ENCODE data around the gene PI4KB. TPM values are rescaled to one million over a fixed set of nuclear protein-coding genes. Genes with fewer than 3 reads are reported as not detected.

The PI4KB gene
- total RNA-seq, 1 experiment from 2014 or later, result 52.7 TPM

DNA sequence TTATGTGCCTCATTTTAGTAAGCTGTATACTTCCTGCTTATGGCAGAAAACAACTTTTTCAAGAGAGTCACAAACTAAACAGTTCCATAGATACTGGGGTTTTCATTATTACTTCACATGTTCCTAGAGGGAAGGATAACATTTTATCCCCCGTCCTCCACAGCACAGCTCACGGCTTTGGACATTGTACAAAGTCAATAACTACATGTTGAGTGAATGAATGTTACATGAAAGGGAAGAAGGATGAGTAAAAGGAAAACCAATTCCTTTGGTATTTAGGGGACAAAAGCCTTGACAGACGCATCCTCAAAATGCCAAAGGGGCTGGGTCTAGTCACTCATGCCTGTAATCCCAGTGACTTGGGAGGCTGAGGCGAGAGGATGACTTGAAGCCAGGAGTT is 14.8 kb downstream of the PI4KB start:
- H3K27me3 ChIP-seq (ENCODE audit: control insufficient read depth, insufficient read depth, low read length), result no peaks in the 10 kb centered on the region
- ChIA-PET POLR2A (no interaction called here), CTCF (no interaction called here)
- no TSS peak for BruUV-seq (replicated peaks)
- H3K27ac ChIP-seq (ENCODE audit: low read length), result peak overlapping the region; percentile 71
- H3K36me3 ChIP-seq (ENCODE audit: control insufficient read depth, insufficient read depth, low read length), result peaks cover 3% of the 10 kb centered on the region; the same call in 1 of the 2 replicates
- DNase-seq (ENCODE audit: low read depth, low spot score) (no peak), ATAC-seq (no peak)
- H3K4me3 ChIP-seq (ENCODE audit: low read depth in 2 of 2, low read length in 2 of 2), result no peak overlapping the region
- no peaks in the 10 kb centered on the region for H3K9me3 ChIP-seq (ENCODE audit: control insufficient read depth, insufficient read depth, low read depth, low read length)
- peaks cover 16% of the 10 kb centered on the region for H3K4me1 ChIP-seq (ENCODE audit: control insufficient read depth, insufficient read depth, low read length)
- in situ Hi-C loops (cut with HindIII; ENCODE audit: low pct_unique_long_range_greater_than_20kb, low sequenced_read_pairs) (no loop called here), intact Hi-C loops (cut with micrococcal nuclease; ENCODE audit: unreplicated experiment) (no loop called here)
- TF ChIP-seq POLR2AphosphoS5 (IDR thresholded peaks at IDR 0.05; ENCODE audit: low read depth, low read length) (no peak), TCF7L2 (IDR thresholded peaks at IDR 0.05; ENCODE audit: low read depth, low read length) (no peak), SIN3A (IDR thresholded peaks at IDR 0.05; ENCODE audit: borderline replicate concordance, insufficient read depth, low read depth, low read length) (no peak)
- TF ChIP-seq, protein P1, sequence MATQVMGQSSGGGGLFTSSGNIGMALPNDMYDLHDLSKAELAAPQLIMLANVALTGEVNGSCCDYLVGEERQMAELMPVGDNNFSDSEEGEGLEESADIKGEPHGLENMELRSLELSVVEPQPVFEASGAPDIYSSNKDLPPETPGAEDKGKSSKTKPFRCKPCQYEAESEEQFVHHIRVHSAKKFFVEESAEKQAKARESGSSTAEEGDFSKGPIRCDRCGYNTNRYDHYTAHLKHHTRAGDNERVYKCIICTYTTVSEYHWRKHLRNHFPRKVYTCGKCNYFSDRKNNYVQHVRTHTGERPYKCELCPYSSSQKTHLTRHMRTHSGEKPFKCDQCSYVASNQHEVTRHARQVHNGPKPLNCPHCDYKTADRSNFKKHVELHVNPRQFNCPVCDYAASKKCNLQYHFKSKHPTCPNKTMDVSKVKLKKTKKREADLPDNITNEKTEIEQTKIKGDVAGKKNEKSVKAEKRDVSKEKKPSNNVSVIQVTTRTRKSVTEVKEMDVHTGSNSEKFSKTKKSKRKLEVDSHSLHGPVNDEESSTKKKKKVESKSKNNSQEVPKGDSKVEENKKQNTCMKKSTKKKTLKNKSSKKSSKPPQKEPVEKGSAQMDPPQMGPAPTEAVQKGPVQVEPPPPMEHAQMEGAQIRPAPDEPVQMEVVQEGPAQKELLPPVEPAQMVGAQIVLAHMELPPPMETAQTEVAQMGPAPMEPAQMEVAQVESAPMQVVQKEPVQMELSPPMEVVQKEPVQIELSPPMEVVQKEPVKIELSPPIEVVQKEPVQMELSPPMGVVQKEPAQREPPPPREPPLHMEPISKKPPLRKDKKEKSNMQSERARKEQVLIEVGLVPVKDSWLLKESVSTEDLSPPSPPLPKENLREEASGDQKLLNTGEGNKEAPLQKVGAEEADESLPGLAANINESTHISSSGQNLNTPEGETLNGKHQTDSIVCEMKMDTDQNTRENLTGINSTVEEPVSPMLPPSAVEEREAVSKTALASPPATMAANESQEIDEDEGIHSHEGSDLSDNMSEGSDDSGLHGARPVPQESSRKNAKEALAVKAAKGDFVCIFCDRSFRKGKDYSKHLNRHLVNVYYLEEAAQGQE (IDR thresholded peaks at IDR 0.05; ENCODE audit: insufficient read depth in 1 of 2, low read depth in 2 of 2, low read length in 1 of 2), result no peak
- TF ChIP-seq, protein P2, sequence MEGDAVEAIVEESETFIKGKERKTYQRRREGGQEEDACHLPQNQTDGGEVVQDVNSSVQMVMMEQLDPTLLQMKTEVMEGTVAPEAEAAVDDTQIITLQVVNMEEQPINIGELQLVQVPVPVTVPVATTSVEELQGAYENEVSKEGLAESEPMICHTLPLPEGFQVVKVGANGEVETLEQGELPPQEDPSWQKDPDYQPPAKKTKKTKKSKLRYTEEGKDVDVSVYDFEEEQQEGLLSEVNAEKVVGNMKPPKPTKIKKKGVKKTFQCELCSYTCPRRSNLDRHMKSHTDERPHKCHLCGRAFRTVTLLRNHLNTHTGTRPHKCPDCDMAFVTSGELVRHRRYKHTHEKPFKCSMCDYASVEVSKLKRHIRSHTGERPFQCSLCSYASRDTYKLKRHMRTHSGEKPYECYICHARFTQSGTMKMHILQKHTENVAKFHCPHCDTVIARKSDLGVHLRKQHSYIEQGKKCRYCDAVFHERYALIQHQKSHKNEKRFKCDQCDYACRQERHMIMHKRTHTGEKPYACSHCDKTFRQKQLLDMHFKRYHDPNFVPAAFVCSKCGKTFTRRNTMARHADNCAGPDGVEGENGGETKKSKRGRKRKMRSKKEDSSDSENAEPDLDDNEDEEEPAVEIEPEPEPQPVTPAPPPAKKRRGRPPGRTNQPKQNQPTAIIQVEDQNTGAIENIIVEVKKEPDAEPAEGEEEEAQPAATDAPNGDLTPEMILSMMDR (IDR thresholded peaks at IDR 0.05), result no peak

DNA sequence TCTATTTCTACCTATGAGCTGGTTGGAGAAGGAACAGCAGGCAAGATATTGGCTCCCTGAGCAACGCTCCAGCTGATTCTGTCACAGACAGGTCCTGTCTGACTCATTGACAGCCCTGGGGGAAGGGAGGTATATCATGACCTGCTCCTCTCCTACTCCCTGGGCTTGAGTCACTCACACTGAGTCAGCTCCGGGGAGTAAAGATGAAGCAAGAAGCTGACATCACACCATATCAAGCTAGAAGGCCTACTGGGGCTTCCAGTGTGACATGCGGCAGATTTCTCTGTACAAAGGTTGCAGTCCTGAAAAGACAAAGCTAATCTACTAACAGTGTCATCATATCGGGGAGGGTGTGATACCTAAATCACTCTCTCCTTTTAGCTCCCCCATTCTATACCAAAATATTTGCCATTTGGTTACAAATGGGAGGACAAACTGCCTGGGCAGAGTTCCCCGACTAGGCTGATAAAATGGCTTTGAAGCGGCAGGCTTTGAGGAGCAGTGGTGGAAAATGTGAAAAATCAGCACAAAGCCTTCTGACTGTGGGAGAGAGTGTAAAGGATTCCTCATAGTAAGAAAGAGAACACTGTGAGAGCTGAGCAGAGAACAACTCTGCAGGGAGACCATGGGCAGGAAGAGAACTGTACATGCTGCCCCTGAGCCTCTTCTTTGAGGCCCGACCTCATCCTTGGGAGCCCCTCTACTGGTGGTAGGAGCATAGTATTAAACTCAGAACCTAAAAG is 15.5 kb downstream of the PI4KB start:
- DNase-seq (ENCODE audit: low read depth, low spot score), result peak; percentile 98
- no peaks in the 10 kb centered on the region for H3K27me3 ChIP-seq (ENCODE audit: control insufficient read depth, insufficient read depth, low read length)
- H3K4me3 ChIP-seq (ENCODE audit: low read depth in 2 of 2, low read length in 2 of 2), result 0 out of 4 replicates have a peak overlapping the region, but pooled peaks of 1 of the 2 experiments have one; percentile 6
- H3K4me1 ChIP-seq (ENCODE audit: control insufficient read depth, insufficient read depth, low read length), result peaks cover 16% of the 10 kb centered on the region
- peaks cover 5% of the 10 kb centered on the region for H3K36me3 ChIP-seq (ENCODE audit: control insufficient read depth, insufficient read depth, low read length)
- peak overlapping the region; percentile 71 for H3K27ac ChIP-seq (ENCODE audit: low read length)
- intact Hi-C loops (cut with micrococcal nuclease; ENCODE audit: unreplicated experiment) (no loop called here), in situ Hi-C loops (cut with HindIII; ENCODE audit: low pct_unique_long_range_greater_than_20kb, low sequenced_read_pairs) (no loop called here)
- TF ChIP-seq SIN3A (IDR thresholded peaks at IDR 0.05; ENCODE audit: borderline replicate concordance, insufficient read depth, low read depth, low read length), result peak; percentile 86; the same call in 1 of the 2 replicates
- TF ChIP-seq, protein P1 (IDR thresholded peaks at IDR 0.05; ENCODE audit: insufficient read depth in 1 of 2, low read depth in 2 of 2, low read length in 1 of 2), result no peak
- ATAC-seq, result peak; percentile 95
- no peaks in the 10 kb centered on the region for H3K9me3 ChIP-seq (ENCODE audit: control insufficient read depth, insufficient read depth, low read depth, low read length)
- ChIA-PET CTCF (interaction anchor here (2.0 kb wide), 1 partner anchor 29 kb away, joined by 8 read pairs; no protein-coding TSS in a partner anchor), POLR2A (interaction anchor here (0.6 to 0.7 kb wide), 2 partner anchors 30 to 87 kb away, joined by 3 to 7 read pairs; no protein-coding TSS in a partner anchor)
- no TSS peak for BruUV-seq (replicated peaks)
